Transverse colon (tissue), 4 donors: ENCODE results near the gene SLC30A7. TPM values are rescaled to one million over a fixed set of nuclear protein-coding genes. Genes with fewer than 3 reads are reported as not detected.

ENCODE experiments used
- DNase-seq: peaks from one replicate; pipeline ENCODE4 v3.0.0-alpha.2; 2019
- H3K27ac ChIP-seq, 4 donors: fragments of 200-600 bp; sonication (generic); 2 replicates each; pipeline ENCODE4 v1.5.1; 2016 to 2018; ENCODE audit warnings: inconsistent platforms in 4 of 4
- H3K27me3 ChIP-seq: fragments of 200-600 bp; sonication (generic); 2 replicates; pipeline ENCODE4 v1.5.1; 2017; ENCODE audit warnings: inconsistent platforms
- H3K36me3 ChIP-seq, 4 donors: fragments of 200-600 bp; sonication (generic); 2 replicates each; pipeline ENCODE4 v1.5.1; 2017 to 2019; ENCODE audit warnings: inconsistent platforms in 4 of 4
- H3K4me1 ChIP-seq, 4 donors: fragments of 200-600 bp; sonication (generic); 2 replicates each; pipeline ENCODE4 v1.5.1; 2017 to 2020; ENCODE audit warnings: inconsistent platforms in 4 of 4
- H3K4me3 ChIP-seq, 4 donors: fragments of 200-600 bp; sonication (generic); 1 replicate in 1 of 4; 2 replicates in 3 of 4; pipeline versions ENCODE4 v1.5.1 to v1.6.1; 2017 to 2019; ENCODE audit warnings: inconsistent platforms in 4 of 4
- H3K9me3 ChIP-seq, 2 donors: fragments of 200-600 bp; sonication (generic); 2 replicates each; pipeline ENCODE4 v1.5.1; 2017 to 2019; ENCODE audit warnings: inconsistent platforms in 2 of 2
- EP300 ChIP-seq: sonication (generic); formaldehyde crosslinking; IDR thresholded peaks from one replicate; pipeline ENCODE4 v1.6.1; 2017; ENCODE audit warnings: antibody characterized with exemption, low read depth
- POLR2A ChIP-seq: fragments of 450-650 bp; IDR thresholded peaks from one replicate; pipeline ENCODE4 v1.6.1; 2016; ENCODE audit warnings: antibody characterized with exemption, mild to moderate bottlenecking, moderate library complexity
- POLR2AphosphoS5 ChIP-seq, 3 donors: sonication (generic); formaldehyde crosslinking; IDR thresholded peaks; one replicate each; pipeline ENCODE4 v1.6.1; 2016; ENCODE audit warnings: antibody characterized with exemption in 3 of 3
- WGBS, 2 donors: methylation state at CpG; one replicate each; pipeline ENCODE4 v1.1.5; 2018; ENCODE audit warnings: low coverage in 1 of 2; 5-methylcytosine and 5-hydroxymethylcytosine counted together
- in situ Hi-C, 4 donors: fragments of 200-750 bp; cut with MboI; loops; one replicate each; pipeline versions ENCODE4 v1.15.0 to v1.15.1; 2017; ENCODE audit warnings: low sequenced_read_pairs in 3 of 4, low pct_ligation_motif_present in 1 of 4, low pct_unique_long_range_greater_than_20kb in 1 of 4
- intact Hi-C: fragments of 100-400 bp; cut with DNase I; formaldehyde crosslinking; loops from one replicate; pipeline ENCODE4 v1.15.1; 2023; ENCODE audit warnings: low total_unique reads
- total RNA-seq, 4 donors: library from RNA; depleted of rRNA; stranded (reverse); fragments of >200 nt; gene quantifications; one replicate each; pipeline ENCODE4 v1.1.0, GENCODE V29; 2016
- TF ChIP-seq, protein P1 (sequence below), 5 experiments: fragments of 200-600 bp in 3 of 5; fragments of 450-650 bp in 2 of 5; sonication (generic) in 3 of 5; IDR thresholded peaks; 1 replicate in 2 of 5; 2 replicates in 3 of 5; pipeline ENCODE4 v1.5.1; 2016 to 2017; ENCODE audit warnings: antibody characterized with exemption in 5 of 5, inconsistent platforms in 3 of 5, mild to moderate bottlenecking in 2 of 5, moderate library complexity in 1 of 5

Gene SLC30A7
- total RNA-seq, 4 donors from 2014 or later: 10.1 to 22.7 (median 17.5) TPM

DNA sequence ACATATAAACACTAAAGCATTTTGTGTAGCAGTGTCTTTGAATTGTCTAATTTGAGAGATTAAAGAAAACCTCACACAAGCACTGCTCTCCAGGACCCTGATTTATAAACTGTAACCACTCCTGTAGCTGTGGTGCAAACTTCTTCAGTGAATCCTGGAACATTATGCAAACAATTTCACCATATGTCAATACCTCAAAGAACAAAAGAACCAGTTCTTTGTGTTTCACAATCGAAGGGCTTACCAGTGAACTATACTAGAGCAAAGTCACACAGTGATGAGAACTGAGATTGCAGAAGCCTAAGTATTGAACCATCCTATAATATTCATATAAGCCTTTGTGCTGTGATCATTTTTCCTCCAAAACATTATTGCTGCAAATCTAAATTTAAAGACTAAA is 108.2 kb downstream of the SLC30A7 start:
- TF ChIP-seq POLR2A (no peak), EP300 (no peak), POLR2AphosphoS5 (IDR thresholded peaks at IDR 0.05) (no peak)
- TF ChIP-seq, protein P1, sequence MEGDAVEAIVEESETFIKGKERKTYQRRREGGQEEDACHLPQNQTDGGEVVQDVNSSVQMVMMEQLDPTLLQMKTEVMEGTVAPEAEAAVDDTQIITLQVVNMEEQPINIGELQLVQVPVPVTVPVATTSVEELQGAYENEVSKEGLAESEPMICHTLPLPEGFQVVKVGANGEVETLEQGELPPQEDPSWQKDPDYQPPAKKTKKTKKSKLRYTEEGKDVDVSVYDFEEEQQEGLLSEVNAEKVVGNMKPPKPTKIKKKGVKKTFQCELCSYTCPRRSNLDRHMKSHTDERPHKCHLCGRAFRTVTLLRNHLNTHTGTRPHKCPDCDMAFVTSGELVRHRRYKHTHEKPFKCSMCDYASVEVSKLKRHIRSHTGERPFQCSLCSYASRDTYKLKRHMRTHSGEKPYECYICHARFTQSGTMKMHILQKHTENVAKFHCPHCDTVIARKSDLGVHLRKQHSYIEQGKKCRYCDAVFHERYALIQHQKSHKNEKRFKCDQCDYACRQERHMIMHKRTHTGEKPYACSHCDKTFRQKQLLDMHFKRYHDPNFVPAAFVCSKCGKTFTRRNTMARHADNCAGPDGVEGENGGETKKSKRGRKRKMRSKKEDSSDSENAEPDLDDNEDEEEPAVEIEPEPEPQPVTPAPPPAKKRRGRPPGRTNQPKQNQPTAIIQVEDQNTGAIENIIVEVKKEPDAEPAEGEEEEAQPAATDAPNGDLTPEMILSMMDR (IDR thresholded peaks at IDR 0.05): no peak
- Histone ChIP-seq H3K27me3 (no peaks in the 10 kb centered on the region), H3K9me3 (no peaks in the 10 kb centered on the region), H3K27ac (no peak overlapping the region), H3K4me1 (peaks cover 0 to 20% (median 9%) of the 10 kb centered on the region in 4 donors), H3K36me3 (no peaks in the 10 kb centered on the region), H3K4me3 (no peak overlapping the region)
- WGBS, 2 donors: 39 to 42% methylated on average over 1 of the region's 1 CpG
- in situ Hi-C loops: no loop called here
- DNase-seq: no peak
- intact Hi-C loops: no loop called here

DNA sequence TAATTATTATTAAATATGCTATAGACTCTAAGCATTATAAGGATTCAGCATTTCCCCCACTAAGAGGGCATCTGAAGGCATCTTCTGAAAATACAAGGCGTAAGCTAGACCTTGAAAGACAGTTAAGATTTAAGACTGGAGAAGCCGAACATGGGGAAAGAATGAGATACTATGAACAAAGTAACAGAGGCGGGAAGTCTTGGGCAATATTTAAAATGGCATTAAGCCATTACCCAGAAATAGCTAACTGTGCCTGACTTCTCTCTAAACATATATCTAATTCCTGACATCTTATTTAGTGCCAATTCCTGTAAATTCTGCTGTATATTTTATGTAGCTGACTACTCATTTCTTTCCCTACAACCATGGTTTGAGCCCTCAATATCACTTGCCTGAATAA is 108.8 kb downstream of the SLC30A7 start:
- no peak overlapping the region for H3K27ac ChIP-seq
- H3K27me3 ChIP-seq: no peaks in the 10 kb centered on the region
- in situ Hi-C loops (no loop called here), intact Hi-C loops (no loop called here)
- 67 to 74% methylated on average over 3 of the region's 3 CpGs for WGBS, 2 donors
- H3K4me3 ChIP-seq: no peak overlapping the region
- TF ChIP-seq POLR2AphosphoS5 (IDR thresholded peaks at IDR 0.05) (no peak), EP300 (no peak), POLR2A (no peak)
- TF ChIP-seq, protein P1 (IDR thresholded peaks at IDR 0.05): no peak
- no peak for DNase-seq
- H3K9me3 ChIP-seq: no peaks in the 10 kb centered on the region
- no peaks in the 10 kb centered on the region for H3K36me3 ChIP-seq
- peaks cover 0 to 20% (median 9%) of the 10 kb centered on the region in 4 donors for H3K4me1 ChIP-seq

DNA sequence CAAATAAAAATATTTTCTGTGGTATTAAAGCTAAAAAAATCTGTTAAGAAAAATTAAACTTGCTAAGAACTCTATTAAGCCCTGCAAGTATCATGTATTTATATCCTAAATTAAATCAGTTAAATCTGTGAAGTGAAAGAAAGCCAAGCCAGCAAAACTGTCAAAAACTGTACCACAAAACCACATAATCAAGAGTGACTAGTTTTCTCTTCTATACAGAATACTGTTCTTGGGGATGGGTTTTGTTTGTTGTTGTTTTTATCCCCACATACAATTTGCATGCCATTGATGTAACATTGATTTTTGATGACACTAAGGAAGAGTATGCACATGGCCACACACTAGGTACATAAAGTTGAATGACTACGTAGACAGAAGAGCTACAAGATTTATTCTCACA is 109.3 kb downstream of the SLC30A7 start:
- Histone ChIP-seq H3K27me3 (no peaks in the 10 kb centered on the region), H3K36me3 (no peaks in the 10 kb centered on the region), H3K27ac (no peak overlapping the region), H3K4me1 (peaks cover 0 to 20% (median 9%) of the 10 kb centered on the region in 4 donors), H3K4me3 (no peak overlapping the region), H3K9me3 (no peaks in the 10 kb centered on the region)
- DNase-seq: no peak
- TF ChIP-seq POLR2AphosphoS5 (IDR thresholded peaks at IDR 0.05) (no peak), EP300 (no peak), POLR2A (no peak)
- TF ChIP-seq, protein P1 (IDR thresholded peaks at IDR 0.05): no peak
- WGBS, 2 donors: 92 to 100% methylated on average over 1 of the region's 1 CpG
- intact Hi-C loops (no loop called here), in situ Hi-C loops (no loop called here)

DNA sequence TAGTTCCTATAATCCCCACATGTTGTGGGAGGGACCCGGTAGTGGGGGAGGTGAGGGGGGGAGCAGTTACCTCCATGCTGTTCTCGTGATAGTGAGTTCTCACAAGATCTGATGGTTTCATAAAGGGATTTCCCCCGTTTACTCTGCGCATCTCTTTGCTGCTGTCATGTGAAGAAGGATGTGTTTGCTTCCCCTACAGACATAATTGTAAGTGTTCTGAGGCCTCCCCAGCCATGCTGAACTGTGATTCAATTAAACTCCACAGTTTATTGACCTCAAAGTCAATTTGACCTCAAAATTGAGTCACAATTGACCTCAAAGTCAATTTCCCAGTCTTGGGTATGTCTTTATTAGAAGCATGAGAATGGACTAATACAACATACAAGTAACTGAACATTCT is 110.0 kb downstream of the SLC30A7 start:
- in situ Hi-C loops (no loop called here), intact Hi-C loops (no loop called here)
- Histone ChIP-seq H3K27ac (no peak overlapping the region), H3K9me3 (no peaks in the 10 kb centered on the region), H3K4me1 (peaks cover 0 to 20% (median 9%) of the 10 kb centered on the region in 4 donors), H3K27me3 (no peaks in the 10 kb centered on the region), H3K4me3 (no peak overlapping the region), H3K36me3 (no peaks in the 10 kb centered on the region)
- no peak for TF ChIP-seq POLR2AphosphoS5 (IDR thresholded peaks at IDR 0.05)
- TF ChIP-seq, protein P1 (IDR thresholded peaks at IDR 0.05): no peak
- no peak for TF ChIP-seq EP300
- no peak for TF ChIP-seq POLR2A
- 60 to 91% methylated on average over 1 to 4 of the region's 4 CpGs for WGBS, 2 donors
- no peak for DNase-seq
